GM21529 (cell line): ENCODE results near the gene PACSIN2.
"Not testable (repeated sequence)": the region's sequence is repeated elsewhere in the genome, so short reads cannot be mapped to it uniquely, and the experiment has no call there.

Source experiments
- ATAC-seq: cut with Tn5 transposase; IDR thresholded peaks from one replicate; pipeline ENCODE4 v1.9.1; 2021; ENCODE audit not compliant: unreplicated experiment

The PACSIN2 gene

GRCh38 chr22:42928969-42929837 lies 85.7 kb downstream of the PACSIN2 start:
- no peak for ATAC-seq

GRCh38 chr22:42927966-42928365 lies 87.0 kb downstream of the PACSIN2 start:
- ATAC-seq: no peak

GRCh38 chr22:42926768-42927167 lies 88.2 kb downstream of the PACSIN2 start:
- no peak for ATAC-seq

GRCh38 chr22:42926104-42926503 lies 88.8 kb downstream of the PACSIN2 start:
- no peak for ATAC-seq

GRCh38 chr22:42925598-42925997 lies 89.4 kb downstream of the PACSIN2 start:
- no peak for ATAC-seq

- not testable (repeated sequence) for ATAC-seq
These were observed 89.9 kb downstream of the PACSIN2 start for GRCh38 chr22:42925031-42925430.

GRCh38 chr22:42924436-42924835 lies 90.5 kb downstream of the PACSIN2 start:
- no peak for ATAC-seq

DNA sequence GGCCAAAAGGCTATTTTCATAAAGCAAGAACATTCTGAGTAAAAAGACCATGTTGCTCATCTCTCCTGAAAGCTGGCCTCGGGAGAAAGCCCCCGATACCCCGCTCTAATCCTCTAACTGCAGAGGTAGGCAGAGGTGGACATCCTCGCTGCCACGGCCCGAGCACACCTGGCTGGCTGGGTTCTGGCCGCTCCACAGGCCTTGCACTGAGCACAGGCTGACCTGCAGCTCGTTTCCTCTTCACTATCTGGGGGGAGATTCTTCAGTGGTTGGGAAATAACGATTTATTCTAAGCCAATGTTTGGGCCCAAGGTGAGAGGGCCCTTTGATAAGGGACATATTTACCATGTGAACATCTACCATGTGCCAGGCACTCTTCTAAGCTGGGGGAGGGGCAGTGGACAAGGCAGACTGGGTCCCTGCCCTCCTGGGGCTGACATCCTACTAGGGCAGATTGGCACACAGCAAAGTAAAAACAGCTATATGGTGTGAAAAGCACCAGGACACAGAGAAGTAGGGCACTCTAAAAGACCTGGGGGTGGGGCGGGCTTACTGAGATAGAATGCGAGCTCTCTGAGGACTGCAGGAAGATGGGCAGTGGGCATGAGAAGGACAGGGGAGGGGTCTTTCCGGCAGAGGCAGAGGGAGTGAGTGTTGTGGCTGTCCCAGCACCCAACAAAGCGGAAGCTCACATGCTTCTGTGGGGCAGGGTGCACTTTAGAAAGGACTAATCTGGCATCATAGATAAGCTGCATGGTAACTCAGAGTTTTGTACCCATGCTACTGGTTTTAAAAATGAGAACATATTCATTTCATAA lies 92.4 kb downstream of the PACSIN2 start:
- no peak for ATAC-seq

DNA sequence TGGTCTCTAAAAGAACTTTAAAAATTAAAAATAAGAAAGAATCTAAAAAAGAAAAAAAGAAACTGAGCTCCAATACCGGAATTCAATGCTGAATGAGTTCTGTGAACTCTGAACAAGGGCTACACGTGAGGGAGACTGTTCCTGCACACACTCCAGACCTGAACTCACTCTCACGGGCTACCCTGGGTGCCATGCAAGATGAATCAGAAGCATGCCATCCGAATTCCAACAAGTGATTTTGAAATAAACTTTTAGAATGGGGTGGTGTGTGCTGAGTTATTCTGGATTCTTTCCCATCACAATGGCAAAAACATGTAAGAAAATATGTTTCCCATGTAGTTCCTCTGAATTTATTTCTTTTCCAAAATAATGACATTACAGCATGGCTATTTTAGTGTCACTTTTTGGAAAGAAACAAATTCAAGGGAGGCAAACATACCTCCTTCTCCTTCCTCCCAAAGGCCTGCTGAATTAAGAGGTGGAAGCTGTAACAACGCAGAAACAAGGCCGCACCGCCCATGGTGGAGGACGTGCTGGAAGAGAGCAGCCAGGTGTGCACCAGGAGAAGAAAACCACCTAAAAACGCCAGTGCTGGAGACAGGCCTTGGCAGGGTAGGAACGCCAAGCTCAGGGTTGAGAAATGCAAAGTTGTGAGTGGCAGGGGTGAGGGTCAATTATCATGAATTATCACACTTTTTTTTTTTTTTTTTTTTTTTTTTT lies 94.7 kb downstream of the PACSIN2 start:
- ATAC-seq: no peak

DNA sequence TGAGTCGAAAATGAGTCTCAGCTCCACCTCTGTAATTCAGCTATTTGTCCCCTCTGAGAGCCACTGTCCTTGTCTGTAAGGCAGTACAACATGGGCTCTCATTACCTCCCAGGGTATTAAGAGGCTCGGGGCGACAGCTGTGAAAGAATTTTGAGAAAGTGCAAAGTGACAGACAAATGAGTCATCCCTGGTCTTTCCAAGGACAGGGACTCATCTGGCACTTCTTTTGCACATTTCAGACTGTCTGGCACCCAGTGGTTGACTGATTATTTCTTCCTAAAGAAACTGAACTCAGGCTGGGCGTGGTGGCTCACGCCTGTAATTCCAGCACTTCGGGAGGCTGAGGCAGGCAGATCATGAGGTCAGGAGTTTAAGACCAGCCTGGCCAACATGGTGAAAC lies 95.8 kb downstream of the PACSIN2 start:
- ATAC-seq: no peak

- ATAC-seq: no peak
These were observed 96.4 kb downstream of the PACSIN2 start for GRCh38 chr22:42918500-42918899.

GRCh38 chr22:42917358-42917757 lies 97.6 kb downstream of the PACSIN2 start:
- not testable (repeated sequence) for ATAC-seq

DNA sequence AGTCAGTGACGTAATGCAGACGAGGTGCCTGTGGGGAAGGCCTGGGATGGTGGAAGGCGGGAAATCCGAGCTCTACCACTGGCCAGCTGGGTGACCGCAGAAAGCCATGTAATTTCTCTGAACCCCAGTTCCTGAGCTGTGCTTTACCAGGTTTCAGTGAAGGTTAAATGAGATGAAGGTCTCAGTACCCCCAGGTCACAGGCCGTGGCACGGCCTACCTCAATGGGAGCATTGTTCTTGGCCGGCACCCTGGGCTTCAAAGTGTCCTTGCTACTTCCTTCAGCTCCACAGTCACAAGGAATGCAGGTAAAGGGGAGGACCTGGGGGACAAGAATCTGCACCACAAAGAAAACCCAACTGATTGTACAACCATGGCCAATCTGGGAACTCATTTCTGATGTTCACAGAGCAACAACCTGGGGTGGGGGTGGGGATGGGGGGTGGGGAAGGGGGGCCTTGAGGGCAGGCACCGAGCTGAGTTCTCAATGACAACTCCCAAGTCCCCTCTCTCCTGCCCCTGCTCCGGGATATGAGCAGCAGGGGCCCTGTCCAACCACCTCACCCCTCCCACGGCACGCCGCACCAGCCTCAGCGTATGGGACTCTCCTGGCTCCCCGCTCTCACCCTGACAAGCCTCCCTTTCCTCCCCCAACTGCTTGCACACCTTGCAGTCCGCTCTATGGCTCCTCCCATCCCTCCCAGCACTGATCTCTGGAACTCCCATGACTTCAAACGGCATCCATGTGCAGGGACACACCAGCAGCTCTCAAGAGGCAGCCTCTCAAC lies 98.8 kb downstream of the PACSIN2 start:
- ATAC-seq: no peak

- ATAC-seq: no peak
These were observed 100.4 kb downstream of the PACSIN2 start for GRCh38 chr22:42914511-42915076.

GRCh38 chr22:42913874-42914510 lies 101.0 kb downstream of the PACSIN2 start:
- no peak for ATAC-seq

- ATAC-seq: no peak
These were observed 102.9 kb downstream of the PACSIN2 start for GRCh38 chr22:42912059-42912458.

GRCh38 chr22:42910221-42910942 lies 104.6 kb downstream of the PACSIN2 start:
- no peak for ATAC-seq

DNA sequence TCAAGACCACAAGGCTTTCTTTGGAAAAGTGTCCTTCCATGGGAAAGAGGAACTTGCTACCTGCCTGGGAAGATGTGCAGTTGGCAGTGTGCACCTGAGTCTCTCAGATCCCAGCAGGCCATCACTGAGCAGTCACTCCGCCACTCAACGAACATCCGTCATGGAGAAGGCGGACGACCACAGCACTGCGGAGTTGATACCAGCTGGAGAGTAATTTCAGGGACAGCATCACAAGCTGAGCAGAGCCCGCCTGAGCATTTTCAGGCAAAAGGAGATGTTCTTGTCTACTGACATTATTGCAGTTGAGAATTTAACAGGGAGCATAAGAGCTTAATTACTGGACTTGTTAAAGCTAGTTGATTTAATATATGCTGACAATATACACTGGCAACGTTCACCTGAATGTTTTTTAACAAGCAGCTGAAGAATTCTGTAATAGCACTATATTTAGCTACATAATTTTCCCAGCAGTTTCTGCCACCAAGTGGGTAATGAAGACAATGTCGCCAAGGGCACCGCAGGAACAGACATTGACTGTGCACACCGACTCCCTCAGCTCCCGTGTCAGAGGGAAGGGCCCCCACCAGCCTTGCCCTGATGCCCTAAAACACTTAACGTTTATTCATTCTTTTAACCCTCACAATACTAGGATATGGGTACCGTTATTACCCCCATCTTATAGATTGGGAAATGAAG lies 105.4 kb downstream of the PACSIN2 start:
- no peak for ATAC-seq

- ATAC-seq: no peak
These were observed 106.6 kb downstream of the PACSIN2 start for GRCh38 chr22:42908374-42908746.
